ENCODE measurements around the gene MMS19.

The MMS19 gene

DNA sequence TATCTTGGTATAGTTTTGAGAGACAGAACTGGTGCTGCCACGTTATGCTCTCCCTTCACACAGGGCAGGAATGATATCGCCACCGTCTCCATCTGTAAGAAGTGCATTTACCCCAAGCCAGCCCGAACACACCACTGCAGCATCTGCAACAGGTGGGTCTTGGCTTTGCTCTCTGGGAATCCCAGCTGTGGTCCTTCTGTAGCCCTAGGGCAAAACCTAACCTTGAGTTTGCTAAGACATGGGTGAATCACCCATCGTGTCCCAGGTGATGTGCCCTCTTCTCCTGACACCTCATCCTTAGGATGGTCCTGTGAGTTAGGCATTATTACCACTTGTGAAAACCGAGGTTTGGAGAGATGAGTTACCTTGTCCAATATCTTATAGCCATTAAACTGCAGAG, 45.9 kb downstream of the MMS19 start:
- H3K27ac ChIP-seq: no peak overlapping the region
- H3K36me3 ChIP-seq: peaks cover 65% of the 10 kb centered on the region
- TF ChIP-seq, protein P1, sequence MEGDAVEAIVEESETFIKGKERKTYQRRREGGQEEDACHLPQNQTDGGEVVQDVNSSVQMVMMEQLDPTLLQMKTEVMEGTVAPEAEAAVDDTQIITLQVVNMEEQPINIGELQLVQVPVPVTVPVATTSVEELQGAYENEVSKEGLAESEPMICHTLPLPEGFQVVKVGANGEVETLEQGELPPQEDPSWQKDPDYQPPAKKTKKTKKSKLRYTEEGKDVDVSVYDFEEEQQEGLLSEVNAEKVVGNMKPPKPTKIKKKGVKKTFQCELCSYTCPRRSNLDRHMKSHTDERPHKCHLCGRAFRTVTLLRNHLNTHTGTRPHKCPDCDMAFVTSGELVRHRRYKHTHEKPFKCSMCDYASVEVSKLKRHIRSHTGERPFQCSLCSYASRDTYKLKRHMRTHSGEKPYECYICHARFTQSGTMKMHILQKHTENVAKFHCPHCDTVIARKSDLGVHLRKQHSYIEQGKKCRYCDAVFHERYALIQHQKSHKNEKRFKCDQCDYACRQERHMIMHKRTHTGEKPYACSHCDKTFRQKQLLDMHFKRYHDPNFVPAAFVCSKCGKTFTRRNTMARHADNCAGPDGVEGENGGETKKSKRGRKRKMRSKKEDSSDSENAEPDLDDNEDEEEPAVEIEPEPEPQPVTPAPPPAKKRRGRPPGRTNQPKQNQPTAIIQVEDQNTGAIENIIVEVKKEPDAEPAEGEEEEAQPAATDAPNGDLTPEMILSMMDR (IDR thresholded peaks at IDR 0.05): no peak
- H3K9me3 ChIP-seq: no peaks in the 10 kb centered on the region
- H3K4me3 ChIP-seq (ENCODE audit: low read depth in 1 of 2, low read length in 1 of 2): no peak overlapping the region
- no peaks in the 10 kb centered on the region for H3K4me1 ChIP-seq (ENCODE audit: control insufficient read depth in 1 of 2, insufficient read depth in 1 of 2, low read depth in 1 of 2, low read length in 1 of 2)
- no peaks in the 10 kb centered on the region for H3K27me3 ChIP-seq

- TF ChIP-seq, protein P1 (IDR thresholded peaks at IDR 0.05): no peak
- H3K9me3 ChIP-seq: no peaks in the 10 kb centered on the region
- H3K27me3 ChIP-seq: no peaks in the 10 kb centered on the region
- no peak overlapping the region for H3K4me3 ChIP-seq (ENCODE audit: low read depth in 1 of 2, low read length in 1 of 2)
- peaks cover 57% of the 10 kb centered on the region for H3K36me3 ChIP-seq
- H3K27ac ChIP-seq: no peak overlapping the region
- peaks cover 3 to 7% of the 10 kb centered on the region in 2 experiments for H3K4me1 ChIP-seq (ENCODE audit: control insufficient read depth in 1 of 2, insufficient read depth in 1 of 2, low read depth in 1 of 2, low read length in 1 of 2)
Measured at GRCh38 chr10:97451605-97452004, 46.6 kb downstream of the MMS19 start.

- peaks cover 49% of the 10 kb centered on the region for H3K36me3 ChIP-seq
Measured at GRCh38 chr10:97450828-97451227, 47.4 kb downstream of the MMS19 start.

GRCh38 chr10:97445722-97446639, 52.2 kb downstream of the MMS19 start, which contains the start of the genes EXOSC1 and ZDHHC16:
EXOSC1 (minus strand) TSS chr10:97446006; CDS start chr10:97445985, 21 bp downstream.
ZDHHC16 (plus strand) TSS chr10:97446175; CDS start chr10:97451676, 5,501 bp downstream.
- no peaks in the 10 kb centered on the region for H3K9me3 ChIP-seq
- TF ChIP-seq, protein P1 (IDR thresholded peaks at IDR 0.05): peak; percentile 46
- peaks cover 22 to 28% of the 10 kb centered on the region in 2 experiments for H3K4me1 ChIP-seq (ENCODE audit: control insufficient read depth in 1 of 2, insufficient read depth in 1 of 2, low read depth in 1 of 2, low read length in 1 of 2)
- no peaks in the 10 kb centered on the region for H3K27me3 ChIP-seq
- peak within 1 kb of the TSS; percentile 75 for H3K4me3 ChIP-seq (ENCODE audit: low read depth in 1 of 2, low read length in 1 of 2)
- H3K36me3 ChIP-seq: peaks cover 13% of the 10 kb centered on the region
- H3K27ac ChIP-seq: peak within 1 kb of the TSS; percentile 78

More at GRCh38 chr10:97450828-97451227, 47.4 kb downstream of the MMS19 start:
- peaks cover 8 to 14% of the 10 kb centered on the region in 2 experiments for H3K4me1 ChIP-seq (ENCODE audit: control insufficient read depth in 1 of 2, insufficient read depth in 1 of 2, low read depth in 1 of 2, low read length in 1 of 2)
- H3K9me3 ChIP-seq: no peaks in the 10 kb centered on the region
- TF ChIP-seq, protein P1 (IDR thresholded peaks at IDR 0.05): no peak
- H3K27ac ChIP-seq: no peak overlapping the region
- H3K27me3 ChIP-seq: no peaks in the 10 kb centered on the region
- H3K4me3 ChIP-seq (ENCODE audit: low read depth in 1 of 2, low read length in 1 of 2): no peak overlapping the region

DNA sequence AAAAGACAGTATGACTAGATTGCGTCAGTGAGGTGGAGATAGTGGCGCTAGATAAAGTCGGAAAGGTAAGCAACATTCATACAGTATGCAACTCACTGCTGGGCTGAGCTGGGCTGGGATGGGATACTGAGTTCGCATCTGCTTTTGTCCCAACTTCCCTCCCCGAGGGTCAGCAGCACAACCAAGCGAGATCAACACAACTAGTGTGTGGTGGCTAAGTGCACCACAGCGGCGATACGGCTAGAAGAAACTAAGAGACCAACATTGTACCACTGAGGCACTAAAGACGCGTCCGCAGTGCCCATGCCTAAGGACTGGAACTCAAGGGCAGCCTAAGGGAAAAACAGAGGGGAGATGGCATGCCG, 52.9 kb downstream of the MMS19 start:
- H3K27ac ChIP-seq: peak overlapping the region; percentile 78
- peaks cover 22 to 28% of the 10 kb centered on the region in 2 experiments for H3K4me1 ChIP-seq (ENCODE audit: control insufficient read depth in 1 of 2, insufficient read depth in 1 of 2, low read depth in 1 of 2, low read length in 1 of 2)
- H3K9me3 ChIP-seq: no peaks in the 10 kb centered on the region
- H3K36me3 ChIP-seq: peaks cover 16% of the 10 kb centered on the region
- no peaks in the 10 kb centered on the region for H3K27me3 ChIP-seq
- H3K4me3 ChIP-seq (ENCODE audit: low read depth in 1 of 2, low read length in 1 of 2): peak overlapping the region; percentile 75
- TF ChIP-seq, protein P1 (IDR thresholded peaks at IDR 0.05): no peak
